Activated CD8-positive, alpha-beta T cell treated with anti-CD3 and anti-CD28 coated beads for 36 hours (primary cell): Measurements from ENCODE around the gene YY1. TPM values are rescaled to one million over a fixed set of nuclear protein-coding genes. Genes with fewer than 3 reads are reported as not detected.

ENCODE experiments used
- ATAC-seq: fragments of 200-7000 bp; cut with Tn5 transposase; one replicate; pipeline ENCODE4 v1.10.0; 2021; ENCODE audit warnings: mild to moderate bottlenecking, moderate library complexity
- CTCF ChIA-PET: fragments of 350-600 bp; sonication (Branson Sonifier 250); formaldehyde crosslinking; loops from one replicate; lab custom pipeline; 2021; ENCODE audit warnings: antibody characterized with exemption; lab: Charles Lee
- POLR2A ChIA-PET: fragments of 350-600 bp; sonication (Branson Sonifier 250); formaldehyde crosslinking; loops from one replicate; lab custom pipeline; 2021; ENCODE audit warnings: antibody characterized with exemption; lab: Charles Lee
- DNase-seq: peaks from one replicate; pipeline ENCODE4 v3.0.0-alpha.2; 2020
- H3K27ac Mint-ChIP-seq: one replicate; pipeline ENCODE4 v1.8.0; 2021; ENCODE audit warnings: mild to moderate bottlenecking, mixed read lengths
- H3K27me3 Mint-ChIP-seq: one replicate; pipeline ENCODE4 v1.8.0; 2021; ENCODE audit warnings: mixed read lengths
- H3K36me3 Mint-ChIP-seq: one replicate; pipeline ENCODE4 v1.8.0; 2021; ENCODE audit warnings: low read depth, mixed read lengths
- H3K4me1 Mint-ChIP-seq: one replicate; pipeline ENCODE4 v1.8.0; 2021; ENCODE audit warnings: low read depth, mixed read lengths
- H3K4me3 Mint-ChIP-seq: one replicate; pipeline ENCODE4 v1.8.0; 2021; ENCODE audit warnings: mild to moderate bottlenecking, moderate library complexity, mixed read lengths
- H3K9me3 Mint-ChIP-seq: one replicate; pipeline ENCODE4 v1.8.0; 2021; ENCODE audit warnings: mixed read lengths
- intact Hi-C: fragments of 100-400 bp; cut with micrococcal nuclease; formaldehyde crosslinking; loops from one replicate; pipeline ENCODE4 v1.10.0; 2022
- total RNA-seq, 2 experiments: library from RNA; stranded (reverse); gene quantifications; one replicate each; pipeline ENCODE4 v1.2.3, GENCODE V29; 2021
- TF ChIP-seq, protein P1 (sequence below): fragments of 200-600 bp; IDR thresholded peaks from one replicate; pipeline ENCODE4 v1.8.0; 2022; ENCODE audit warnings: antibody characterized with exemption, mild to moderate bottlenecking

Gene YY1
- total RNA-seq, 2 experiments from 2014 or later, result 105 TPM

DNA sequence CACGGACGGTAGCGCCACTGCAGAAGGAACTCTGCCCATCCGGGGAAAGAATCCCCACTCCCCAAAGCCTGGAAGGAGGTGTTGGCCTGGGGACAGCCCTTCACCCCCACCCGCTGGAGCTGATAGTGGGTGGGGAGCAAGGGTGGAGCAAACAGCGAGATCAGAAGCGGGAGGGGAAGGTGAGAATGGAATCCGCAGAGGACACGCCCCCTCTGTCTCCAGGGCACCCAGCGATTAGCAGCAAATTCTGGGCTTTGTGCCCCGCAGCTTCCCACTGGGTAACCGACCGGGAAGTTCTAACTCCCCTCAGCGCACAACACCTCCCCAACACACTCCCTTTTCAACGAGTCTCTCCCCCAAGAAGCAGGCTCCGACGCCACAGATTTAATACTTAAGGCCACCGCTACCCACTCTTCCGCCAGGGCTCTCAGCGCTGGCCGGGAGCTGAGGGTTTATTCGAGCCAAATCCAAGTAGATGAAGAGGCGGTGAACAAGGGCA, 65.9 kb downstream of the YY1 start:
- no peak for ATAC-seq
- DNase-seq, result peak; percentile 37
- POLR2A ChIA-PET, result interaction anchor here (0.6 to 1.6 kb wide), 4 partner anchors 13 to 61 kb away, joined by 3 to 5 read pairs (median 4); no protein-coding TSS in a partner anchor
- TF ChIP-seq, protein P1, sequence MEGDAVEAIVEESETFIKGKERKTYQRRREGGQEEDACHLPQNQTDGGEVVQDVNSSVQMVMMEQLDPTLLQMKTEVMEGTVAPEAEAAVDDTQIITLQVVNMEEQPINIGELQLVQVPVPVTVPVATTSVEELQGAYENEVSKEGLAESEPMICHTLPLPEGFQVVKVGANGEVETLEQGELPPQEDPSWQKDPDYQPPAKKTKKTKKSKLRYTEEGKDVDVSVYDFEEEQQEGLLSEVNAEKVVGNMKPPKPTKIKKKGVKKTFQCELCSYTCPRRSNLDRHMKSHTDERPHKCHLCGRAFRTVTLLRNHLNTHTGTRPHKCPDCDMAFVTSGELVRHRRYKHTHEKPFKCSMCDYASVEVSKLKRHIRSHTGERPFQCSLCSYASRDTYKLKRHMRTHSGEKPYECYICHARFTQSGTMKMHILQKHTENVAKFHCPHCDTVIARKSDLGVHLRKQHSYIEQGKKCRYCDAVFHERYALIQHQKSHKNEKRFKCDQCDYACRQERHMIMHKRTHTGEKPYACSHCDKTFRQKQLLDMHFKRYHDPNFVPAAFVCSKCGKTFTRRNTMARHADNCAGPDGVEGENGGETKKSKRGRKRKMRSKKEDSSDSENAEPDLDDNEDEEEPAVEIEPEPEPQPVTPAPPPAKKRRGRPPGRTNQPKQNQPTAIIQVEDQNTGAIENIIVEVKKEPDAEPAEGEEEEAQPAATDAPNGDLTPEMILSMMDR, result no peak
- Mint-ChIP-seq H3K36me3 (no peaks in the 10 kb centered on the region), H3K4me1 (peaks cover 12% of the 10 kb centered on the region), H3K27ac (peak overlapping the region; percentile 14), H3K9me3 (no peaks in the 10 kb centered on the region), H3K27me3 (peaks cover 2% of the 10 kb centered on the region), H3K4me3 (peak overlapping the region; percentile 78)
- CTCF ChIA-PET, result interaction anchor here (0.9 to 2.3 kb wide), 3 partner anchors 15 to 57 kb away, joined by 3 to 9 read pairs (median 3); no protein-coding TSS in a partner anchor
- intact Hi-C loops, result loop anchor here (10.0 kb wide), 1 partner anchor 70 kb away; the partner anchor contains the start of gene WDR25

DNA sequence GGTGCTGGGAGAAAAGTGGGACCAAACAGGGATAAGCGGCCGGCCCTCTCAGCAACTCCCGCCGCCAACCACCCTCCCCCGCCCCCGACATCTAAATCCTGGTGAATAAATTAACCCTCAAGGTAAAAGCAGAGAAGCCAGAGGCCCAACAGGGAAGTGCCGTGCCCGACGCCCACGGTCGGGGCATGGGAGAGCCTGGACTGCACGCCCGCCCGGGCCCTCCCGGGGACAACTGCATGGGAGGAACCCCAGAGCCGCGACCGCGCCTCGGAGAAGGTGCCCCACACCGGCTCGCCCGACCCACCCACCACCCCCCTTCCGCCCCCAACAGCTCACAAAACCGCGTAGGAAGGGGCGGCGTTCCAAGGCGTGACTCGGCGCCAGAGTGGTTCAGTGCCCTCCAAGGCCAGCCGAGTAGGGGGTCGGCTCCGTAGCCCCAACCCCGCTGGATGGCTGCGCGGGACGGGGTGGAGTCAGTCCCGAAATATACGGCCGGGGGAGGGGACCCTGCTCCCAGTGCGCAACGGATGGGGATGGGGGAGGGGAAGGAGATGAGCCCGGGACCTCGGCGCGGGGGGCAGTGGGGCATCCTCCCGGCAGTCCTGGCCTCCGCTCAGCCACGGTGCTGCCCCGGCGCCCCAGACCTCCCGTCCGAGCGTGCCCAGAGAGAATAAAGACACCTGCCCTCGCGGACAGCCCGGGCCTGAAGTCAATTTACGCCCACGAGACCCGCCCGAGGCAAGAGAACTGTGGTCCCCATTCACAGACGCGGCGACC, 66.6 kb downstream of the YY1 start:
- intact Hi-C loops, result loop anchor here (10.0 kb wide), 1 partner anchor 69 kb away; the partner anchor contains the start of gene WDR25
- peaks cover 2% of the 10 kb centered on the region for H3K27me3 Mint-ChIP-seq
- ATAC-seq, result peak; percentile 32
- no peaks in the 10 kb centered on the region for H3K36me3 Mint-ChIP-seq
- H3K4me1 Mint-ChIP-seq, result peaks cover 12% of the 10 kb centered on the region
- POLR2A ChIA-PET, result interaction anchor here (0.6 to 1.6 kb wide), 4 partner anchors 13 to 60 kb away, joined by 3 to 5 read pairs (median 4); no protein-coding TSS in a partner anchor
- CTCF ChIA-PET, result interaction anchor here (0.9 to 1.0 kb wide), 2 partner anchors 21 to 56 kb away, joined by 3 read pairs; no protein-coding TSS in a partner anchor
- H3K9me3 Mint-ChIP-seq, result no peaks in the 10 kb centered on the region
- peak overlapping the region; percentile 78 for H3K4me3 Mint-ChIP-seq
- DNase-seq, result peak; percentile 64
- TF ChIP-seq, protein P1, result no peak
- peak overlapping the region; percentile 68 for H3K27ac Mint-ChIP-seq

DNA sequence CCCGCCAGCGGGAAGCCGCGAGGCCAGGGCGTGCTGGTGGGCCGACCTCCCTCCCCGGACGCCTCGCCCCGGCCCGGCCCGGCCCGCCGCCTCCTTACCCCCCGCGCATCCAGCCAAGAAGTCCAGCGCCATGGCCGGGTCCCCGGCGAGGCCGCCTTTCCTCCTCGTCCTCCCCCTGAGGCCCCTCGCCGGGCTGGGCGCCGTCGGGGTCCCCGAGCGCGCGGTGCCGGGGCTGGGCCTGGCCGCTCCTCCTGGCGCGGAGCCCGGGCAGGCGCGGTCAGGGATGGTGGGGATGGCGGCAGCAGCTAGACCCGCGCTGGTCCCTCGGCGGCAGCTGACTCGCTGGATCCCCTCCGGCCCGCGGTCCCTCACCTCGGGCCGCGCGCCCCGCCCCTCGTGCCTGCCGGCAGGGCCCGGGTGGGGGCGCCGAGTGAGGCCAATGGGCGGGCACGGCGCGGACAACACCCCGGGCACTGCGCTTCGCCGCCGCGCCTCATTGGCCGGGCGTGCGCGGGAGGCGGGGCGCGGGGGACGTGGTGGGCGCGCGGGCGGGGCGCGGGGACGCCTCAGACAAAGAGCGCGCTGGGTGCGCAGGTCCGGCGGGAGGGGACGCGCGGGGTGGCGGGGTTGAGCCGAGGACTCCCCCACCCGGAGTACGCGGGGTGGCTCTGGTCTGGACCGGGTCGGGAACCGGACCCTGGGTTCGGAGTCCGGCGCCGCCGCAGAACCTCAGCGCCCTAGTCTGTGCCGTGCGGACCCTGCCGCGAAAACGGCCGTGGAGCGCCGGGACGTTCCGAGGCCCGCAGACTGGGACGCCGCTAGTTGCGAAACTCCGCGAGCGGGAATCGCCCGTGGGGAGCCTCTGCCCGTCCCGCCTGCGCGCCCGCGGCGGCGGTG, 67.4 kb downstream of the YY1 start, which contains the start of gene SLC25A29:
SLC25A29 (minus strand) TSS at position 344 of the 897 bp plus-strand sequence; CDS start at position 132, 212 bp downstream.
- TF ChIP-seq, protein P1, result no peak
- Mint-ChIP-seq H3K27ac (peak within 1 kb of the TSS; percentile 68), H3K9me3 (no peaks in the 10 kb centered on the region), H3K36me3 (no peaks in the 10 kb centered on the region), H3K27me3 (peaks cover 2% of the 10 kb centered on the region), H3K4me3 (peak within 1 kb of the TSS; percentile 78), H3K4me1 (peaks cover 12% of the 10 kb centered on the region)
- ATAC-seq, result peak; percentile 91
- ChIA-PET POLR2A (no interaction called here), CTCF (no interaction called here)
- intact Hi-C loops, result loop anchor here (10.0 kb wide), 1 partner anchor 68 kb away; the partner anchor contains the start of gene WDR25
- DNase-seq, result peak; percentile 81

DNA sequence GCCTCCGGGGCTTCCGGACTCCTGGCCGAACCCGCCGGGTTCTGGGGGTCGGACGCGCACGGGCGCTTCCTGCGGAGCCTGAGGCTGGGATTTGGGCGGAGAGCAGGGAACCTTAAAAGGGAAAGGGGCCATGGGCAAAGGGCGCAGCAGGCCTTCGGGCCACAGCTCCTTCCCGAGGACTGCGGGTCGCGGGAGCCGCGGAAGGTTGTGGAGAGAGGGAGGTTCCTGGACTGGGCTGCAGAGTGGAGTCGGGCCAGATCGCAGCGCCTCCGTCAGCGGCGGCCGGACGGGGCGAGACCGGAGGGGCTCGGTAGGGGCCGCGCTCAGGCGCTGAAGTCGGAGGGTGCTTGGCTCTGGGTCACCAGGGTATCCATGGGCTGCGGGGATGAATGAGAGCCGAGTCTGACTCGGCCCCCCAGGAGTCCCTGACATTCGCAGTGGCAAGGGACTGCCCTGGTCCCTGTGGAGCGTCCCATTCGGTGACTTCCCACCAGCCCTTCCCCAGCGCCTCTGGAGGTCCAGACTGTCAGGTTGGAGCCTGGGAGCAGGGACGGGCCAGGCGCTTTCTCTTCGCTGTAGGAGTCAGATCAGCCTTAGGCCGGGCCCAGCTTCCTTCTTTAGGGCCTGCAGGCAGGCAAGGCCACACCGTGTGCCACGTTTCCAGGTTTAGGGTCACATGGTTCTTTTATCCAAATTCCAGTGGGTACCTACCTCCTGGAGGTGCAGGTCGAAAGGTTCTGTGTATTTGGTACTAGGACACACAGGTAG, 68.2 kb downstream of the YY1 start:
- intact Hi-C loops, result loop anchor here (10.0 kb wide), 1 partner anchor 68 kb away; the partner anchor contains the start of gene WDR25
- peak overlapping the region; percentile 67 for H3K4me3 Mint-ChIP-seq
- H3K4me1 Mint-ChIP-seq, result peaks cover 12% of the 10 kb centered on the region
- ATAC-seq (no peak), DNase-seq (no peak)
- TF ChIP-seq, protein P1, result no peak
- no peak overlapping the region for H3K27ac Mint-ChIP-seq
- no peaks in the 10 kb centered on the region for H3K9me3 Mint-ChIP-seq
- ChIA-PET CTCF (no interaction called here), POLR2A (interaction anchor here (1.3 kb wide), 2 partner anchors 9 to 66 kb away, joined by 3 to 6 read pairs; no protein-coding TSS in a partner anchor)
- no peaks in the 10 kb centered on the region for H3K36me3 Mint-ChIP-seq
- peaks cover 4% of the 10 kb centered on the region for H3K27me3 Mint-ChIP-seq
